SK-N-SH (cell line): ENCODE results near the gene TAF5L. TPM values are rescaled to one million over a fixed set of nuclear protein-coding genes. Genes with fewer than 3 reads are reported as not detected.

Source experiments
- CTCF ChIA-PET: fragments of 300-600, 350-600 bp; formaldehyde crosslinking; extraction: SDS; loops from one replicate; lab custom pipeline; 2021; lab: Yijun Ruan, JAX
- POLR2A ChIA-PET: fragments of 350-600 bp; sonication (Branson Sonifier 250); formaldehyde crosslinking; extraction: SDS; loops from one replicate; lab custom pipeline; 2020; ENCODE audit warnings: antibody characterized with exemption, inconsistent platforms; lab: Yijun Ruan, JAX
- DNase-seq: peaks from one replicate; pipeline ENCODE4 v3.0.0; 2012
- H2AFZ ChIP-seq: fragments of 200-600 bp; sonication (generic); 2 replicates; pipeline ENCODE4 v1.8.1; 2016; ENCODE audit warnings: antibody characterized with exemption, mild to moderate bottlenecking, low read depth
- H3F3A ChIP-seq: fragments of 200-600 bp; sonication (generic); replicated peaks from 2 replicates; pipeline ENCODE3; 2016; ENCODE audit warnings: antibody characterized with exemption, mild to moderate bottlenecking; ENCODE audit not compliant: insufficient read depth
- H3K27ac ChIP-seq, 2 experiments: fragments of 200-500 bp in 1 of 2; fragments of 200-600 bp in 1 of 2; sonication (Bioruptor generic) in 1 of 2; sonication (generic), shearing (Covaris generic) in 1 of 2; 2 replicates each; pipeline versions ENCODE4 v1.5.1 to v1.6.1; 2014 to 2016; ENCODE audit warnings: low read depth in 2 of 2, inconsistent platforms in 1 of 2, low read length in 1 of 2, mild to moderate bottlenecking in 1 of 2, mixed read lengths in 1 of 2
- H3K27me3 ChIP-seq: fragments of 200-600 bp; sonication (generic), shearing (Covaris generic); 2 replicates; pipeline ENCODE4 v1.6.1; 2016; ENCODE audit warnings: mixed run types; ENCODE audit not compliant: insufficient read depth
- H3K36me3 ChIP-seq, 2 experiments: fragments of 200-500 bp in 1 of 2; fragments of 200-600 bp in 1 of 2; sonication (Bioruptor generic) in 1 of 2; sonication (generic) in 1 of 2; replicated peaks in 1 of 2; 2 replicates each; pipeline versions ENCODE3 to v1.5.1; 2014 to 2016; ENCODE audit warnings: low read length in 1 of 2, mild to moderate bottlenecking in 1 of 2; ENCODE audit not compliant: insufficient read depth in 2 of 2, control insufficient read depth in 1 of 2
- H3K4me1 ChIP-seq, 2 experiments: fragments of 200-500 bp in 1 of 2; fragments of 200-600 bp in 1 of 2; sonication (Bioruptor generic) in 1 of 2; sonication (generic), shearing (Covaris generic) in 1 of 2; 2 replicates each; pipeline versions ENCODE4 v1.5.1 to v1.6.1; 2014 to 2016; ENCODE audit warnings: low read depth in 1 of 2, low read length in 1 of 2, mixed run types in 1 of 2; ENCODE audit not compliant: insufficient read depth in 2 of 2, control insufficient read depth in 1 of 2
- H3K4me2 ChIP-seq: fragments of 200-600 bp; sonication (generic), shearing (Covaris generic); 2 replicates; pipeline ENCODE4 v1.6.1; 2017; ENCODE audit warnings: mixed run types
- H3K4me3 ChIP-seq, 2 experiments: fragments of 200-500 bp in 1 of 2; fragments of 200-600 bp in 1 of 2; sonication (Bioruptor generic) in 1 of 2; sonication (generic), shearing (Covaris generic) in 1 of 2; 2 replicates each; pipeline versions ENCODE4 v1.5.1 to v1.8.1; 2014 to 2016; ENCODE audit warnings: low read depth in 2 of 2, inconsistent platforms in 1 of 2, low read length in 1 of 2, mild to moderate bottlenecking in 1 of 2, mixed read lengths in 1 of 2, moderate library complexity in 1 of 2
- H3K79me2 ChIP-seq: fragments of 200-600 bp; sonication (generic); 2 replicates; pipeline ENCODE4 v1.8.1; 2017; ENCODE audit warnings: mild to moderate bottlenecking; ENCODE audit not compliant: insufficient read depth
- H3K9ac ChIP-seq: fragments of 200-600 bp; sonication (generic); 2 replicates; pipeline ENCODE4 v1.6.1; 2017; ENCODE audit warnings: mixed run types
- H3K9me2 ChIP-seq: fragments of 200-600 bp; sonication (generic); 2 replicates; pipeline ENCODE4 v1.6.1; 2017; ENCODE audit warnings: mixed run types
- H3K9me3 ChIP-seq: fragments of 200-600 bp; sonication (generic); 2 replicates; pipeline ENCODE4 v1.6.1; 2017; ENCODE audit warnings: mixed run types, mild to moderate bottlenecking, moderate library complexity
- H4K20me1 ChIP-seq: fragments of 200-600 bp; sonication (generic); 2 replicates; pipeline ENCODE4 v1.6.1; 2017; ENCODE audit warnings: mild to moderate bottlenecking, mixed run types; ENCODE audit not compliant: insufficient read depth
- FOXJ3 ChIP-seq: sonication (generic); formaldehyde crosslinking; IDR thresholded peaks from 2 replicates; pipeline ENCODE4 v1.5.1; 2020; ENCODE audit warnings: mild to moderate bottlenecking, missing genetic modification reagents
- RXRA ChIP-seq: IDR thresholded peaks from 2 replicates; pipeline ENCODE4 v1.4.0; 2012; ENCODE audit warnings: low read depth, mild to moderate bottlenecking, borderline replicate concordance
- USF1 ChIP-seq: IDR thresholded peaks from 2 replicates; pipeline ENCODE4 v1.4.0; 2012; ENCODE audit warnings: low read depth, borderline replicate concordance
- WGBS: methylation state at CpG from one replicate; pipeline ENCODE4 v1.1.6; 2017; ENCODE audit warnings: low lambda C conversion rate; 5-methylcytosine and 5-hydroxymethylcytosine counted together
- polyA plus RNA-seq, 3 experiments: library from polyadenylated mRNA; depleted of rRNA; stranded (reverse); fragments of >200 nt; gene quantifications; 2 replicates each; pipeline ENCODE4 v1.2.3, GENCODE V29; 2012
- TF ChIP-seq, protein P1 (sequence below): fragments of 150-350 bp; IDR thresholded peaks from 2 replicates; pipeline ENCODE4 v1.6.1; 2016; ENCODE audit warnings: mild to moderate bottlenecking, low read depth, low read length
- TF ChIP-seq, protein P2 (sequence below): IDR thresholded peaks from 2 replicates; pipeline ENCODE4 v1.6.1; 2012; ENCODE audit warnings: mild to moderate bottlenecking, low read depth, low read length, moderate library complexity
- TF ChIP-seq, protein P3 (sequence below): IDR thresholded peaks from 2 replicates; pipeline ENCODE4; 2012

TAF5L gene
- polyA plus RNA-seq, 1 of the 3 experiments (the other 2 are of a cell fraction): 17.1 TPM

DNA sequence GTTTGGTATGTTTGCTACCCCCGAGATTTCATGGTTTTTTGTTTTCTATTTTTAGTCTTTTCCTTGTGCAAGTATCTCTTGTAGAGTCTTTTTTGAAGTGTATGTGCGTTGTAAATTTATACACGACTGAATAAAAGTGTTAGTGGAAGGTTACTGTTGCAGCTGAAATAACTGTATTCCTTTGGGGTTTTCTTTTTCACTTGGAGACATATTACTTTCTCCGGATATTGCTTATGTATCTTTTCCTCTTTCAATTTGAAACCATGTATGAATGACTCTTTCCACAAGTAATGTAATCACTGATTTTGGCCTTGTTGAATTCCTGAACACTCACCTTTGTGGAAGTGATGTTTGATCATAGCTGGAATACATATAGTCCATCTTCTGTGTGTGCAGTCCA, 1.1 kb upstream of the TAF5L start:
- CTCF ChIA-PET: interaction anchor here (0.7 to 5.1 kb wide), 2 partner anchors 33 to 69 kb away, joined by 3 to 42 read pairs; partner anchors contain the start of gene ABCB10
- Histone ChIP-seq H3K4me3 (peak overlapping the region; percentile 98 to 99), H3K27me3 (no peaks in the 10 kb centered on the region), H3K9ac (peak overlapping the region; percentile 72), H2AFZ (peak overlapping the region; percentile 82; the same call in 1 of the 2 replicates), H3K4me2 (peak overlapping the region; percentile 92), H4K20me1 (peaks cover 34% of the 10 kb centered on the region), H3K36me3 (peaks cover 2 to 14% of the 10 kb centered on the region in 2 experiments), H3K79me2 (peaks cover 91% of the 10 kb centered on the region), H3K27ac (no peak overlapping the region)
- DNase-seq: no peak
- POLR2A ChIA-PET: interaction anchor here (1.8 kb wide), 1 partner anchor 68 kb away, joined by 4 read pairs; the partner anchor contains the start of gene ABCB10
- WGBS: under 1% methylated on average over 4 of the region's 4 CpGs
- TF ChIP-seq FOXJ3 (CRISPR knock-in tag) (no peak), RXRA (no peak), USF1 (no peak)
- TF ChIP-seq, protein P1, sequence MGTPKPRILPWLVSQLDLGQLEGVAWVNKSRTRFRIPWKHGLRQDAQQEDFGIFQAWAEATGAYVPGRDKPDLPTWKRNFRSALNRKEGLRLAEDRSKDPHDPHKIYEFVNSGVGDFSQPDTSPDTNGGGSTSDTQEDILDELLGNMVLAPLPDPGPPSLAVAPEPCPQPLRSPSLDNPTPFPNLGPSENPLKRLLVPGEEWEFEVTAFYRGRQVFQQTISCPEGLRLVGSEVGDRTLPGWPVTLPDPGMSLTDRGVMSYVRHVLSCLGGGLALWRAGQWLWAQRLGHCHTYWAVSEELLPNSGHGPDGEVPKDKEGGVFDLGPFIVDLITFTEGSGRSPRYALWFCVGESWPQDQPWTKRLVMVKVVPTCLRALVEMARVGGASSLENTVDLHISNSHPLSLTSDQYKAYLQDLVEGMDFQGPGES: no peak
- TF ChIP-seq, protein P2, sequence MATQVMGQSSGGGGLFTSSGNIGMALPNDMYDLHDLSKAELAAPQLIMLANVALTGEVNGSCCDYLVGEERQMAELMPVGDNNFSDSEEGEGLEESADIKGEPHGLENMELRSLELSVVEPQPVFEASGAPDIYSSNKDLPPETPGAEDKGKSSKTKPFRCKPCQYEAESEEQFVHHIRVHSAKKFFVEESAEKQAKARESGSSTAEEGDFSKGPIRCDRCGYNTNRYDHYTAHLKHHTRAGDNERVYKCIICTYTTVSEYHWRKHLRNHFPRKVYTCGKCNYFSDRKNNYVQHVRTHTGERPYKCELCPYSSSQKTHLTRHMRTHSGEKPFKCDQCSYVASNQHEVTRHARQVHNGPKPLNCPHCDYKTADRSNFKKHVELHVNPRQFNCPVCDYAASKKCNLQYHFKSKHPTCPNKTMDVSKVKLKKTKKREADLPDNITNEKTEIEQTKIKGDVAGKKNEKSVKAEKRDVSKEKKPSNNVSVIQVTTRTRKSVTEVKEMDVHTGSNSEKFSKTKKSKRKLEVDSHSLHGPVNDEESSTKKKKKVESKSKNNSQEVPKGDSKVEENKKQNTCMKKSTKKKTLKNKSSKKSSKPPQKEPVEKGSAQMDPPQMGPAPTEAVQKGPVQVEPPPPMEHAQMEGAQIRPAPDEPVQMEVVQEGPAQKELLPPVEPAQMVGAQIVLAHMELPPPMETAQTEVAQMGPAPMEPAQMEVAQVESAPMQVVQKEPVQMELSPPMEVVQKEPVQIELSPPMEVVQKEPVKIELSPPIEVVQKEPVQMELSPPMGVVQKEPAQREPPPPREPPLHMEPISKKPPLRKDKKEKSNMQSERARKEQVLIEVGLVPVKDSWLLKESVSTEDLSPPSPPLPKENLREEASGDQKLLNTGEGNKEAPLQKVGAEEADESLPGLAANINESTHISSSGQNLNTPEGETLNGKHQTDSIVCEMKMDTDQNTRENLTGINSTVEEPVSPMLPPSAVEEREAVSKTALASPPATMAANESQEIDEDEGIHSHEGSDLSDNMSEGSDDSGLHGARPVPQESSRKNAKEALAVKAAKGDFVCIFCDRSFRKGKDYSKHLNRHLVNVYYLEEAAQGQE: no peak
- TF ChIP-seq, protein P3, sequence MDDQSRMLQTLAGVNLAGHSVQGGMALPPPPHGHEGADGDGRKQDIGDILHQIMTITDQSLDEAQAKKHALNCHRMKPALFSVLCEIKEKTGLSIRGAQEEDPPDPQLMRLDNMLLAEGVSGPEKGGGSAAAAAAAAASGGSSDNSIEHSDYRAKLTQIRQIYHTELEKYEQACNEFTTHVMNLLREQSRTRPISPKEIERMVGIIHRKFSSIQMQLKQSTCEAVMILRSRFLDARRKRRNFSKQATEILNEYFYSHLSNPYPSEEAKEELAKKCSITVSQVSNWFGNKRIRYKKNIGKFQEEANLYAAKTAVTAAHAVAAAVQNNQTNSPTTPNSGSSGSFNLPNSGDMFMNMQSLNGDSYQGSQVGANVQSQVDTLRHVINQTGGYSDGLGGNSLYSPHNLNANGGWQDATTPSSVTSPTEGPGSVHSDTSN: no peak
- TF ChIP-seq, all 33 proteins: peak for 0
- Histone ChIP-seq H3K9me2 (no peaks in the 10 kb centered on the region), H3F3A (no peaks in the 10 kb centered on the region), H3K9me3 (no peaks in the 10 kb centered on the region), H3K4me1 (peaks cover 5 to 22% of the 10 kb centered on the region in 2 experiments; a peak in 3 of 4 replicates)
